ENCODE results near the gene SAMD4A. TPM values are rescaled to one million over a fixed set of nuclear protein-coding genes. Genes with fewer than 3 reads are reported as not detected.

SAMD4A gene
- total and polyA plus RNA-seq, 2 of the 4 experiments (the other 2 are of a cell fraction), result 22.9 to 38.2 TPM

GRCh38 chr14:54786838-54787237 lies 219.9 kb downstream of the SAMD4A start (continued):
- no peak for TF ChIP-seq MAFK (IDR thresholded peaks at IDR 0.05; ENCODE audit: low read depth, low read length)
- TF ChIP-seq POLR2A (IDR thresholded peaks at IDR 0.05; ENCODE audit: low read depth, low read length), result no peak
- TF ChIP-seq SMC3 (IDR thresholded peaks at IDR 0.05; ENCODE audit: low read depth, low read length), result no peak
- TF ChIP-seq NFE2L2 (IDR thresholded peaks at IDR 0.05; ENCODE audit: low read depth, low read length), result no peak
- TF ChIP-seq MXI1 (IDR thresholded peaks at IDR 0.05; ENCODE audit: borderline replicate concordance, low read depth, low read length), result no peak

GRCh38 chr14:54787261-54787660 lies 220.3 kb downstream of the SAMD4A start:
- H4K5ac ChIP-seq (ENCODE audit: low read depth, low read length), result no peak overlapping the region
- H2BK120ac ChIP-seq (ENCODE audit: low read depth, low read length), result no peak overlapping the region
- H3K36me3 ChIP-seq (ENCODE audit: control insufficient read depth, insufficient read depth, low read length), result peaks cover 68% of the 10 kb centered on the region
- ChIA-PET POLR2A (ENCODE audit: unreplicated experiment) (no interaction called here), CTCF (no interaction called here)
- no peak overlapping the region for H2BK15ac ChIP-seq (ENCODE audit: low read depth, low read length)
- no peak overlapping the region for H3K4me2 ChIP-seq (ENCODE audit: low read depth, low read length)
- in situ Hi-C loops (cut with MboI; ENCODE audit: low sequenced_read_pairs), result no loop called here
- ATAC-seq (ENCODE audit: low read depth) (no peak), DNase-seq (no peak)
- H3K27ac ChIP-seq (ENCODE audit: insufficient read depth, low read length), result no peak overlapping the region
- no peak overlapping the region for H3K56ac ChIP-seq (ENCODE audit: extremely low read depth, insufficient read depth, low read length)
- intact Hi-C loops (cut with micrococcal nuclease), result no loop called here
- H3K9ac ChIP-seq (ENCODE audit: low read depth, low read length), result no peak overlapping the region
- BruUV-seq (replicated peaks), result no TSS peak
- H3K23ac ChIP-seq (ENCODE audit: low read depth, low read length), result no peak overlapping the region
- H2AK9ac ChIP-seq (replicated peaks; ENCODE audit: low read depth, low read length, poor library complexity), result no peak overlapping the region
- no peak overlapping the region for H4K8ac ChIP-seq (ENCODE audit: low read depth in 2 of 2, low read length in 2 of 2)
- H3K14ac ChIP-seq (replicated peaks; ENCODE audit: low read depth, low read length), result no peak overlapping the region
- dilution Hi-C loops (cut with HindIII; ENCODE audit: low sequenced_read_pairs, unreplicated experiment), result no loop called here
- no peak overlapping the region for H4K91ac ChIP-seq (ENCODE audit: insufficient read depth, low read depth, low read length)
- no peak overlapping the region for H3K18ac ChIP-seq (ENCODE audit: low read depth, low read length)
- no peak overlapping the region for H2AK5ac ChIP-seq (ENCODE audit: low read depth, low read length)
- H3K4me3 ChIP-seq (ENCODE audit: insufficient read depth, low read depth, low read length), result no peak overlapping the region
- no peak overlapping the region for H2BK5ac ChIP-seq (ENCODE audit: low read depth, low read length, poor library complexity, severe bottlenecking)
- H3K9me3 ChIP-seq (ENCODE audit: control insufficient read depth, insufficient read depth, low read length), result no peaks in the 10 kb centered on the region
- H2BK20ac ChIP-seq (ENCODE audit: low read depth, low read length), result no peak overlapping the region
- H3K79me1 ChIP-seq (ENCODE audit: low read depth in 1 of 2, low read length in 2 of 2), result peaks cover 12 to 56% of the 10 kb centered on the region in 2 experiments
- H3K9me1 ChIP-seq (ENCODE audit: insufficient read depth, low read length), result peaks cover 25% of the 10 kb centered on the region
- H4K20me1 ChIP-seq (ENCODE audit: insufficient read depth, low read length), result 0 out of 2 replicates have a peak, but pooled peaks cover 6% of the 10 kb centered on the region
- no peak overlapping the region for H3K4ac ChIP-seq (ENCODE audit: low read depth, low read length)
- no peak overlapping the region for H2AFZ ChIP-seq (replicated peaks; ENCODE audit: low read length, poor library complexity)
- no peak for TF ChIP-seq BHLHE40 (IDR thresholded peaks at IDR 0.05; ENCODE audit: low read depth, low read length)
- TF ChIP-seq USF2 (IDR thresholded peaks at IDR 0.05; ENCODE audit: low read depth, low read length), result no peak
- TF ChIP-seq NFE2L2 (IDR thresholded peaks at IDR 0.05; ENCODE audit: low read depth, low read length), result no peak
- no peak for TF ChIP-seq MAFK (IDR thresholded peaks at IDR 0.05; ENCODE audit: low read depth, low read length)
- TF ChIP-seq MXI1 (IDR thresholded peaks at IDR 0.05; ENCODE audit: borderline replicate concordance, low read depth, low read length), result no peak
- TF ChIP-seq MAZ (IDR thresholded peaks at IDR 0.05; ENCODE audit: borderline replicate concordance, low read depth, low read length), result no peak
- no peak for TF ChIP-seq CEBPB (IDR thresholded peaks at IDR 0.05; ENCODE audit: low read depth, low read length)
- no peaks in the 10 kb centered on the region for H3K27me3 ChIP-seq (ENCODE audit: control insufficient read depth, insufficient read depth, low read length)
- peaks cover 13% of the 10 kb centered on the region; the same call in 1 of the 2 replicates for H3K4me1 ChIP-seq (ENCODE audit: control insufficient read depth, insufficient read depth, low read length)
- WGBS, 2 experiments (ENCODE audit: extremely low coverage in 2 of 2, insufficient read length in 1 of 2), result no CpG with 5 or more reads among the region's 1 CpG
